Ammon's horn (tissue), 1 donor: ENCODE results near the gene SCGB1A1.
"Not testable (repeated sequence)": the region's sequence is repeated elsewhere in the genome, so short reads cannot be mapped to it uniquely, and the experiment has no call there.

Experiments used
- DNase-seq: peaks from one replicate; pipeline ENCODE4 v3.0.0-alpha.2; 2016; ENCODE audit warnings: low spot score

The SCGB1A1 gene

DNA sequence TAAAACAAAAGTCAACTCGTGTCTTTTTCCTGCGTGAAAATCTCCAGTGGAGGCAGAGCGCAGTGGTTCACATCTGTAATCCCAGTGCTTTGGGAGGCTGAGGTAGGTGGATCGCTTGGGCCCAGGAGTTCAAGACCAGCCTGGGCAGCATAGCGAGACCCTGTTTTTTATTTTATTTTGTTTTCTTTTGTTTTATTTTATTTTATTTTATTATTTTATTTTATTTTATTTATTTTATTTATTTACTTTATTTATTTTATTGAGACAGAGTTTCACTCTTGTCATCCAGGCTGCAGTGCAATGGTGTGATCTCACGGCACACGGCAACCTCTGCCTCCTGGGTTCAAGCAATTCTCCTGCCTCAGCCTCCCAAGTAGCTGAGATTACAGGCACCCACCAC lies 31.1 kb downstream of the SCGB1A1 start:
- not testable (repeated sequence) for DNase-seq

DNA sequence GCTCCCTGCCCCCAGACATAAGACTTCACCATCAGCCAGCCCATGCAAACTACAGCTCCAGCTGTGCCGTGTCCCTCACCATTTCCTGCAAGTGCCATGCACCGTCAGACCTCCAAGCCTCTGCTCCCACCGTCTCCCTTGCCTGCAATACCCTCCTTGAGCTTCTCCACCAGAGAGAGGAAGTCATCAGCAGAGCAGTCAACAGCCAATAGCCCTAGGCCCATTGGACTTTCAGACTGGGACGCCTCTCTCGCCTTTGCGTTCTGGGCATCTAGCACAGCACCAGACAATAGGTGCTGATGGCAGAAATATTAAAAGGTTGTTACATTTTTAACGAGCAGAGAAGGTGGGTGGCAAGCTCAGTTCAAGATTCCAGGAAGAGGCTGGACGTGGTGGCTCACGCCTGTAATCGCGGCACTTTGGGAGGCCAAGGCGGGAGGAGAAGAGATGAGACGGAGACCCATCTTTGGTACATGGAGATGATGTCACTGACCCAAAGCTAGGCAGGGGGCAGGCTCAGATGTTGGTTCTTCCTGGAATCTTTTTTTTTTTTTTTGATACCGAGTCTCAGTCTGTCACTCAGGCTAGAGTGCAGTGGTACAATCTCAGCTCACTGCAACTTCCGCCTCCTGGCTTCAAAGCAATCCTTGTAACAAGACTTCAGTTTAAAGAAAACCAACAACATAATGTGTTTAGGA lies 31.9 kb downstream of the SCGB1A1 start:
- DNase-seq, result no peak

DNA sequence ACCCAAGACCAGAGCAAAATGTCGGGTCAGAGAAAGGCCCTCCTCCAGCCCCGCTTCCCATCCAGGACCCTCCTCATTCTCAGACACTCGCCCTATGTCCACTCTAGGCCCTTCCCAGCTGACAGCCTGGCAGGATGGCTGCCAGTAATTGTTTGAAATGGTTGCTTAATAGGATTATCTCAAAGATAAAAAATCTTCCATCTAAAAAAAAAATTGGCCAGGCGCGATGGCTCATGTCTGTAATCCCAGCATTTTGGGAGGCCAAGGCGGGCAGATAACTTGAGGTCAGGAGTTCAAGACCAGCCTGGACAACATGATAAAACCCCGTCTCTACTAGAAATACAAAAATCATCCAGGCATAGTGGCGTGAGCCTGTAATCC lies 32.4 kb downstream of the SCGB1A1 start:
- DNase-seq, result no peak

DNA sequence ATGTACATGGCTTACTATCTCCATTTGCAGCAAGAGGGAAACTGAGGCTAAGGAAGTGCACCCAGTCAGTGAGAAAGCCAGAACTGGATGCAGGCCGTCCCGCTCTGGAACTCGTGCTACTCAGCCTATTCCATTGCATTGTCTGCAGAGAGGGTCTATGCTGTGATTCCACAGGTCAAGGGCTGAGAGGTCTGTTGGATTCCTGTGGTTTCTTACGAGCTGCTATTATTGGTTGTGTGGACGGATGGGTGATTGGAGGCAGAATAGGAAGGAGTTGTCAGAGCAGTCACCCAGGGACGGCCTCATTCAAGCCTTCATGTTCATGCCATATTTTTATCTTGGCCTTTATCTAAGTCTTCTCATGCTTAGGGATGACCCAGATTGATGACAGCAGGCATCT lies 33.4 kb downstream of the SCGB1A1 start:
- DNase-seq, result no peak

DNA sequence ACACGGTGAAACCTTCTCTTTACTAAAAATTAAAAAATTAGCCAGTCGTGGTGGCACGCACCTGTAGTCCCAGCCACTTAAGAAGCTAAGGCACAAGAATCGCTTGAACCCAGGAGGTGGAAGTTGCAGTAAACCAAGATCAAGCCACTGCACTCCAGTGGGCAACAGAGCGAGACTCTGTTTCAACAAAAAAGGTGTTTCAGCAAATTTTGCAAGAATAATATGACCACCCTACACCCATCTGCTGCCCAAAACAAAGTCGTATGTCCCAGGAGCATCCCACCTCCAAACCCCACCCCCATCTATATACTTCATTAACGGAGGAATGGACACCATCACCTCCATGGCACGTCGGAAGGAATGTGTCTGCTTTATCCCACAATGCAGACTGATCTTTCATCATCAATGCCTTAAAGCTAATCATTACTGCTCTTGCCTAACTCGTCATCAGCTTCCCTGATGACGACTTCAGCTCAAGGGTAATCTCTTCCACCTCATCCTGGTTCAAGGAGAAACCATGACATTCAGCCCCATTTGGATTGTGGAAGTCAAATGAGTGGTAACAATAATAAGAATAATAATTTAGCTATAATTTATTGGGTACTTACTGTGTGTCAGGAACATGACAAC lies 34.1 kb downstream of the SCGB1A1 start:
- no peak for DNase-seq

DNA sequence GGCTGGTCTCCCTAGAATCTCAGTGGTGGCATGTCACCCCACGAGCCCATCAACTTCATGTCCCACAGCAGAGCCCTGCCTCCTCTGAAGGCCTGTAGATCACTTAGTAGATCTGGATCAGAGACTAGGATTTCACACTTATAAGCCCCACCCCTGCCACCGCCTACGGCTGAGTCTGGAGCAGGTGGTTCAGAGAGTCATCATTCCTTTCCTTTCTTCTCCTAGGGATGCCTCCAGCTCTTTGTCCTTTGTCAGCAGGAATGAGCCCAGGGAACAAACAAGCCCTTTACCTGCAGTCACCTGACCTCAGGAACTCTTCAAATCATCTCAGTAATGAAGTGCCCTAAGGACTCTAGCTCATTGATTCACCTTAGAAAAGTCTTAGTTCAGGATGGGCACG lies 37.8 kb downstream of the SCGB1A1 start:
- DNase-seq, result no peak

DNA sequence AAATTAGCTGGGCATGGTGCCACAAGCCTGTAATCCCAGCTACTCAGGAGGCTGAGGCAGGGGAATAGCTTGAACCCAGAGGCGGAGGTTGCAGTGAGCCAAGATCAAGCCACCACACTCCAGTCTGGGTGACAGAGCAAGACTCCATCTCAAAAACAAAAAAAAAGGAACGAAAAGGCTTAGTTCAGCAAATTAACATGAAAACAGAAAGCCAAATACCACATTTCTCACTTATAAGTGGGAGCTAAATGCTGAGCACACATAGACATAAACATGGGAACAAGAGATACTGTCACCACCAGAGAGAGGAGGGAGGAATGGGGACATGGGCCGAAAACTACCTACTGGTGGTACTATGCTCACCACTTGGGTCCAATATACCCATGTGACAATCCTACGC lies 38.6 kb downstream of the SCGB1A1 start:
- no peak for DNase-seq

DNA sequence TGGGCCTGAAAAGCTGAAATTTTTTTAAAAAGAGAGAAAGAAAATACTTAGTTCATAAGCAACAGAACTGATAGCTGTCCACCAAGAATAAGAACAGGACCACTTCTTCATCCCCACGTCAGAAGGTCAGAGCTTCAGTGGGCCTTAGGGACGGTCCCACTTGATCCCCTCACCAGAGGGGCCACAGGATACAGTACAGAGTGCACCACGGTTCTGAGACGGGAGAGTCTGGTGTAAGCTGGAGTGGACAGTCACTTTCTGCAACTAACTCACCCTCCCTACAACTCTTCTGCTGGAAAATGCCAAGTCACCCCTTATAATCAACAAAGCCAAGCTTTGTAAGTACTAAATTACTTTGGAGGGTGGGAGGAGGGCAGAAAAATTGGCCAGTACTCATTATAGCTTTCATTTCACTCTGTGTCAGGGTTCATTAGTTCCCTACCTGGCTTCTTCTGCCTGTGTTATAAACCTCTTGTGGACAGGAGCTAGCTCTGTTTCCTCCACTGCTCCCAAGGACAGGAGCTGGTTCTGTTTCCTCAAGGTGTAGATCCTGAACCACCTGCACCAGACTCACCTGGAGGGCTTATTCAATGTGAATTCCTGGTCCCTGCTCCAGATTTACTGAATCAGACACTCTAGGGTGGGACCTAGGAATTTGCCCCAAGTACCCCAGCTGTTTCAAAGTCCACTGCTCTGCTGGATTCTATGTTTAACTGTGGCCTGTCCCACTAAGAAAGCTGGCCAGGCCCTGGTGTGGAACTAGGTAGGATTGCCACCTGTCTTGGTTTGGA lies 39.6 kb downstream of the SCGB1A1 start:
- no peak for DNase-seq

DNA sequence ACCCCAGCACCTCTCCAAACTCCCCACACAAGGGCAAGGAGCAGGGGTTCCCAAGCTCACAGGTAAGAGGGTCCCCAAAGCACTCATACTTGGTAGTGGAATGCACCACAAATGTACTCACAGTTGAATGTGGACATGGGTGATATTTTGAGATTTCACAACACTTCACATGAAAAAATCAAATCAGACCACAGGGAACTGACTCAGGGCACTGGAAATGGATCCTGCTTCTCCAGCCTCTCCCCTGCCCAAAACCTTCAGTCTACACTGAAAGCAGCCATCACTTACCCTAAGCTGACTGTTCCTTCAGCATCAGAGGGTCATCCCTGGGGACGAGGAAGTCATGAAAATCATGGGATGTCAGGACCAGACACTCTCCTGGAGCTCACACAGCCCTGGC lies 40.2 kb downstream of the SCGB1A1 start:
- DNase-seq, result no peak

DNA sequence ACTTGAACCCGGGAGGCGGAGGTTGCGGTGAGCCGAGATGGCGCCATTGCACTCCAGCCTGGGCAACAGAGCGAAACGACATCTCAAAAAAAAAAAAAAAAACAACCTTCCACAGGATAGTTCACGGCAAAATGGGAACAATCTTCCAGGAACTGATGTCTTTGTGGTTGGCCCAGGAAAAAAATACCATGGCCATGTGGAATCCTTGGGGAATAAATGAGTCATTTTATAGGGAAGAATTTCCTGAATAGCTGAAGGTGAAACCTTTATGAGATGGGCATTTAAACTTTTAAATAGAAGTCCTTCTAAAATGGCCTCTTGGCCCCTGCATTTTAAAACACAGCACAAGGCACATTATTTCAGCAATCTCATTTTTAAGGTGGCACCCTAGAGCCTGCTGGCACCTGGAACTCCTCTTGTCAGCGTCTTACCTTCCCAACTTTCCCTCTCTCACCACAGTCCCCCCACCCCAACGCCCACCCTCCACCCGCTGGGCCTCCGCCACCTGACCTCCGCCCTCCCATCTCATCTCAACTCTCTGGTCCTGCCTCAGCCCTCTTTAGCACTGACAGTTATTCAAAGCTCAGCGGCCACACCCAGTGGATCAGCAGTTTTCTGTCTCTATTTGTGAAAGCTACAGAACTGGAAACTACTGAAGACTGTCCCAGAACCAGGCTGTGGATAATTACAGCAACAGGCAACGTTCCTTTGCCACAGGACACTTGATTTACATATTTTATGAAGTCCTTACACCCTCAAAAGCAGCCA lies 43.1 kb downstream of the SCGB1A1 start:
- DNase-seq, result no peak

DNA sequence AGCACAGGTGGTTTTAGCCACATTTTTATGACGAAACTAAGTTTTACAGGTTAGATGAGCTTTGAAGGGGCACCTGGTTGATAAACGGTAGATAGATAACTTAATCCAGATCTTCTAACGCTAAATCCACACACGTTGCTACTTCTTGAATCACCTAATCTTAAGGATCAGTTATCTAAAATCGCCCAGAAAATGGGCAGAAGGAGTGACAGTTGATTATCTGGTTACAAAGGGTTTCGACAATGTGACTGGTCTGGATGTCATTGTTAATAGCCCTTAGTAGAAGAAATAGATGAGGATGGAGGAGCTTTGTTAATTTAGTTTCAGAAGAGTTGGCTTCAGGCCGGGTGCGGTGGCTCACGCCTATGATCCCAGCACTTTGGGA lies 43.7 kb downstream of the SCGB1A1 start:
- DNase-seq, result no peak

DNA sequence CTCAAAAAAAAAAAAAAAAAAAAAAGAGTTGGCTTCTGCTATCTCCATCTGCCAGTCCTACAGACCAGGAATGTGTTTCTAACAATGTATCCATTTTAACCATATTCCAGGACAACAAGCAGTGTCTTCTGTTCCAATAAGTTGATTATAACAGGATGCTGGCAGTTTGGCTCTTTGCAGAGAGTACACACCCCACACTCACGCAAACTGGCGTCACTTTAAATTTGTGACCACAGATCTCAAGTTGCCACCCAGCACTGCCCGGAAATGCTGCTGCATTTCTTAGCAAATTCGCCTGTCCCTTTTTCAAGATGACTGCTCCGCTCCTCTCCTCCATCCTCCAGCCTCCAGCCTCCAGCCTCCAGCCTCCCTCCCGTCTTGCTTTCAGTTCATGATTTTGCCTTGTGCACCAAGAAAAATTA lies 44.3 kb downstream of the SCGB1A1 start:
- DNase-seq, result no peak

DNA sequence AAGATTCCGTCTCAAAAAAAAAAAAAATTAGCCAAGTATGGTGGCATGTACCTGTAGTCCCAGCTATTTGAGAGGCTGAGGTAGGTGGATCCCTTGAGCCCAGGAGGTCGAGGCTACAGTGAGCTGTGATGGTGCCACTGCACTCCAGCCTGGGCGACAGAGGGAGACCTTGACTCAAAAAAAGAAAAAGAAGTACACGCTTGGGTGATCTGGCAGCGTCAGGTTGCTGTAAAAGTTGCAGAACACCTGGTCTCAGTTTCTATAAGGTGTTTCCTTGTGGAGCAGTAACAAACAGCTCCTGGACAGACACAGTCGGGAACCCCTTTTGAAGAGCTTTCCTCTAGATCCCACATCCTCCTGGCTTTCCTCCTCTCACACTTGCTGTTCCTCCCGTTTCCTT lies 45.8 kb downstream of the SCGB1A1 start:
- DNase-seq, result no peak

DNA sequence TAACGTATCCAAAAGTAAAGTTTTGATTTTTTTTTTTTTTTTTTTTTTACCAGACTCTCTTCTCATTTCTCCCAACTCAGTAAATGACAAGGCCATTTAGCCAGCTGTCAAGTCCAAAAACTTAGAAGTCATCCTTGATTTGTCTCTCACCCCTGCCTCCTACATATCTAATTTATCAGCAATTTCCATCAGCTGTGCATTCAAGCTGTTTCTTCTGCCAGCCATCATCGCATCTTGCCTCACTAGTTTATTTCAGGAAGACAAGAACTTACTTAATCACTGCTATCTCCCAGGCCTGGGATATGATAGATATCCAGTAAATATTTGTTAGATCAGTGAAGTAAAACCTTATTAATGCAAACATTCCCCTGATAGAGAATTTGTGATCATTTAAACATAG lies 47.6 kb downstream of the SCGB1A1 start:
- no peak for DNase-seq

DNA sequence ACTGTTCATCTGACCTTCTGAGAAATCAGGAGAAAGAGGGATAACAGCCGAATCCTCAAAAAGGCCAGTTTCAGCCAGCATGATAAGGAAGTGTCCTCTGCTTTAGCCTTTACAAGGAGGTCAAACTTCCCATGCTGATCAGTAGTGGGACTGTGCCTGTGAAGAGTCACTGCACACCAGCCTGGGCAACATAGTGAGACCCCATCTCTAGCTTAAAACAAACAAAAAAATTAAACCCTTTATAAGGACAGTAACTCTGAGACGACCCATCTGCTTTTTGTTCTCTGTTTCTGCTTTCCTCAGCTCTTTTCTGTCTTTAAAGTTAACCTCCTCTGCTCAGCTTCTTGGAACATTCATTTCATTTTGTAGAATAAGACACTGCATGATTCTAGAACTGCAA lies 49.7 kb downstream of the SCGB1A1 start:
- DNase-seq, result no peak

DNA sequence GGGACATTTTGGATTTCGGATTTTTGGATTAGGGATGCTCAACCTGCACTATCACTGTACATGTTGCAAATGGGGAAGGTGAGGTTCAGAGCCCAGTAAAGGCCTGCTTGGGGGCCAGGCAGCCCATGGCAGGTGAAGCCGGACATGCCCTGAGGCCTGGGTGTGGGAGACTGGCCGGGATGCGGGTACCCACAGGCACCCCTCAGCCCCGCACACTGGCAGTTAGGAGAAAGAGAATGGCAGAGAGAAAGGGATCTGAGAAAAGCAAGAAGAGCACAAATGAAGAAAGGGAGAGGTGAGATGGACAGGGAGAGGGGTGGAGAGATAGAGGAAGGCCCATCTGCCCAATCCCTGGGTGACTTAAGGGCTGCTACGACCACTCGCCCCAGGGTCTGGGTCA lies 52.8 kb downstream of the SCGB1A1 start:
- DNase-seq, result no peak

DNA sequence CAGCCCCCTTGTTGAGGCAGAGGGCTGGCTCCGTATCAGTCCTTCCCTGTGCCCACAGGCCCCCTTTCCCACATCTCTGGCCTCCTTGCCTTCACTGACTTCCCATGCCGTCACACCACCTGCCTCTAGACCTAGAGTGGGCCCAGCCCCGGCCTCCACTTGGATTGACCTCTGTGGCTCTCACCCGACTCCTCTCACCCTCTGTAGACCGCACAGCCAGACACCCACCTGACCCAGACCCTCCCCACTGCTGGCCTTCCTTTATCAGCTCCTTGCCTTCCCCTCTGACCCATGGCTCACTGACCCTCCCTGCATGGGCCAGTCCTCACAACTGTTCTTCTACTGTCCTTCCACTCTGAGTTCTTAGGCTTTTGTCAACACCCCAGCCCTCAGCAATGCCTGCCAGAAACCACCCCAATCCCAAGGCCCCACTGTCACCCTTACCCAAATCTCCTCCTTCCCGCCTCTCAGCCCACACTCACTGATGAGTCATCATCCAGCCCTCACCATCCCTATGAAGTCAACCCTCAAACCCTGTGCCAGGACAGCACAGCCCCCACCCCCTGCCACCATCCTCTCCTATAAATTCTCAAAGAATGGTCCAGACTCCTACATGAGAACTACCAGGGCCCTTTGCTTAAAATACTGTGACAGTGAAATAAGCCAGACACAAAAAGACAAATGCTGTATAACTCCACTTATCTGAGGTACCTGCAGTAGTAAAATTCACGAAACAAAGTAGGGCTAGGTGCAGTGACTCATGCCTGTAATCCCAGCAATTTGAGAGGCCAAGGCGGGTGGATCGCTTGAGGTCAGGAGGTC lies 53.4 kb downstream of the SCGB1A1 start:
- DNase-seq, result no peak
